ENCODE data around the gene KCNMB1. TPM values are rescaled to one million over a fixed set of nuclear protein-coding genes. Genes with fewer than 3 reads are reported as not detected.
A peak's percentile ranks its signal among the peaks of the same experiment; 100 is the strongest.

Gene KCNMB1
- total RNA-seq, 4 donors from 2014 or later, result 0.22 to 1.8 (median 1.1) TPM

GRCh38 chr5:170429014-170429413 is 39.8 kb upstream of the KCNMB1 start:
- no peak for DNase-seq (ENCODE audit: low spot score in 2 of 2)
- no peaks in the 10 kb centered on the region for H3K36me3 ChIP-seq
- H3K27me3 ChIP-seq, result no peaks in the 10 kb centered on the region
- peaks cover 0 to 16% (median 3%) of the 10 kb centered on the region in 4 donors for H3K4me1 ChIP-seq
- H3K27ac ChIP-seq, result no peak overlapping the region
- H3K4me3 ChIP-seq, result no peak overlapping the region
- no peaks in the 10 kb centered on the region for H3K9me3 ChIP-seq
- 56 to 65% methylated on average over 7 of the region's 7 CpGs for WGBS, 2 donors
- TF ChIP-seq CTCF (IDR thresholded peaks at IDR 0.05) (peak in 1 of 5 experiments; percentile 16), POLR2A (IDR thresholded peaks at IDR 0.05) (no peak)

GRCh38 chr5:170427672-170428236 is 38.6 kb upstream of the KCNMB1 start:
- Histone ChIP-seq H3K27ac (no peak overlapping the region), H3K36me3 (no peaks in the 10 kb centered on the region), H3K4me3 (no peak overlapping the region), H3K4me1 (peaks cover 0 to 16% (median 3%) of the 10 kb centered on the region in 4 donors), H3K9me3 (no peaks in the 10 kb centered on the region), H3K27me3 (no peaks in the 10 kb centered on the region)
- 30 to 40% methylated on average over 4 of the region's 4 CpGs for WGBS, 2 donors
- TF ChIP-seq EP300 (IDR thresholded peaks at IDR 0.05), result no peak
- no peak for TF ChIP-seq CTCF (IDR thresholded peaks at IDR 0.05)
- TF ChIP-seq POLR2A (IDR thresholded peaks at IDR 0.05), result no peak
- DNase-seq (ENCODE audit: low spot score in 2 of 2), result no peak

GRCh38 chr5:170426786-170427185 is 37.6 kb upstream of the KCNMB1 start:
- Histone ChIP-seq H3K27me3 (no peaks in the 10 kb centered on the region), H3K4me3 (no peak overlapping the region), H3K9me3 (no peaks in the 10 kb centered on the region), H3K36me3 (no peaks in the 10 kb centered on the region), H3K4me1 (peaks cover 0 to 19% (median 3%) of the 10 kb centered on the region in 4 donors), H3K27ac (no peak overlapping the region)
- DNase-seq (ENCODE audit: low spot score in 2 of 2), result no peak
- WGBS, 2 donors, result 74 to 95% methylated on average over 6 of the region's 6 CpGs
- TF ChIP-seq POLR2A (IDR thresholded peaks at IDR 0.05) (no peak), EP300 (IDR thresholded peaks at IDR 0.05) (no peak), CTCF (IDR thresholded peaks at IDR 0.05) (no peak)

- no peak overlapping the region for H3K4me3 ChIP-seq
- H3K27ac ChIP-seq, result no peak overlapping the region
- WGBS, 2 donors, result 68 to 91% methylated on average over 3 of the region's 3 CpGs
- H3K4me1 ChIP-seq, result peaks cover 0 to 23% (median 3%) of the 10 kb centered on the region in 4 donors
- TF ChIP-seq EP300 (IDR thresholded peaks at IDR 0.05), result no peak
- TF ChIP-seq POLR2A (IDR thresholded peaks at IDR 0.05), result no peak
- no peak for TF ChIP-seq CTCF (IDR thresholded peaks at IDR 0.05)
- H3K9me3 ChIP-seq, result no peaks in the 10 kb centered on the region
- no peaks in the 10 kb centered on the region for H3K36me3 ChIP-seq
- DNase-seq (ENCODE audit: low spot score in 2 of 2), result no peak
- H3K27me3 ChIP-seq, result no peaks in the 10 kb centered on the region
Measured at GRCh38 chr5:170426149-170426767, 37.1 kb upstream of the KCNMB1 start.

- Histone ChIP-seq H3K9me3 (no peaks in the 10 kb centered on the region), H3K36me3 (no peaks in the 10 kb centered on the region), H3K27me3 (no peaks in the 10 kb centered on the region), H3K4me1 (peaks cover 0 to 28% (median 3%) of the 10 kb centered on the region in 4 donors), H3K27ac (no peak overlapping the region), H3K4me3 (no peak overlapping the region)
- no peak for TF ChIP-seq EP300 (IDR thresholded peaks at IDR 0.05)
- TF ChIP-seq CTCF (IDR thresholded peaks at IDR 0.05), result no peak
- no peak for TF ChIP-seq POLR2A (IDR thresholded peaks at IDR 0.05)
- WGBS, 2 donors, result 92 to 93% methylated on average over 4 to 6 of the region's 6 CpGs
- DNase-seq (ENCODE audit: low spot score in 2 of 2), result no peak
Measured at GRCh38 chr5:170425731-170426130, 36.6 kb upstream of the KCNMB1 start.
